H54 (cell line): ENCODE results near the gene GSG1L.

Experiments used
- DNase-seq: peaks from one replicate; pipeline ENCODE4 v3.0.0; 2011; ENCODE audit warnings: low spot score, mixed read lengths; ENCODE audit not compliant: insufficient read length
- FAIRE-seq: peaks from 3 replicates; lab custom pipeline; 2011; peaks lifted over from hg19 to GRCh38; lab: Jason Lieb, UNC
- POLR2A ChIP-seq: IDR thresholded peaks from 2 replicates; pipeline ENCODE4 v1.6.1; 2011; ENCODE audit warnings: low read depth, mild to moderate bottlenecking, low read length

Gene GSG1L

DNA sequence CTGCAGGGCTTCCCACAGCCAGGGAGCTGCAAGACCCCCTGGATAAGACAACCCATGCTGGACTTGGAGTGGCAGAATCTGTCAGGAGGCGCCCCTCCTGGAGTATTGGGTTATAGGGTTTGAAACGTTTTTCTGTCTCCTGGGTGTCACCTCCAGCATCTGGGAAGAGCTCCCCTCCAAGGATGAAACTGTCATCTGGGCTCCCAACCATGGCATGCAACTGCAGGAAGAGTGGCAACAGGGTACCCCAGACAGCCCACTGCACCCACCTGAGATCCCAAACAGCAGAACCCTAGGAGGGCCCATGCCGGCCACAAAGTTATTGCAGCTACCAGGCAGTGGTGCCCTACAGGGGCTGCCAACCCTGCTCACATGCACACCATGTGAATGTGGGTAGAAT is 636 bp upstream of the GSG1L start:
- FAIRE-seq (no peak), DNase-seq (no peak)
- TF ChIP-seq POLR2A = no peak

DNA sequence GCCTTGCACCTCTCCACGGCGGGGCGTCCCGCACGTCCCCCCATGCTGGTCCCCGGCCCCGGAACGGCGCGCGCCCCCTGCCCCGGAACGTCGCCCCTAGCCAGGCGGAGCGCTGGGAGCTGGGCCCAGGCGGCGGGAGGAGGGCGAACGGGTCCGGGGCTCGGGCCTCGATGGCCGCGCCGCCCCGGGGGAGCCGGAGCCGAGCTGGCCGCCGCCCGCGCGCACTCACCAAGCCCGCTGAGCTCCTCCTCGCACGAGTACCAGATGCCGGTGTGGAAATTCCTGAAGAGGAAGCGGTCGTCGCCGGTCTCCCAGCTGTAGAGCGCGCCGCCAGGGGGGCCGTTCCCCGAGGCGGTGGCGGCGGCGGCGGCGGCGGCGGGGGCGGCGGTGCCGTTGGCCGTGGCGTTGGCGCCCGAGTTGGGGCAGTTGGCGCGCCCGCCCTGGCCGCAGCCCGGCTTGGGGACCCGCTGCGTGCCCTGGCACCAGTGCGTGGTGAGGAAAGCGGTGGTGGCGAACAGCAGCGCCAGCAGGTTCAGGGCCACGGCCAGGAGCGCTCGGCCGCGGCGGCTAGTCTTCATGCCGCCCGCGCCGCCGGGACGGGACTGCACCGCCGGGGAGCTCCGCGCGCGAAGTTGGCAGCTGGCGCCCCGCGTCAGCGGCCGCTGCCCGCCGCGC is 530 bp downstream of the GSG1L start:
- FAIRE-seq = no peak
- no peak for DNase-seq
- TF ChIP-seq POLR2A = no peak

DNA sequence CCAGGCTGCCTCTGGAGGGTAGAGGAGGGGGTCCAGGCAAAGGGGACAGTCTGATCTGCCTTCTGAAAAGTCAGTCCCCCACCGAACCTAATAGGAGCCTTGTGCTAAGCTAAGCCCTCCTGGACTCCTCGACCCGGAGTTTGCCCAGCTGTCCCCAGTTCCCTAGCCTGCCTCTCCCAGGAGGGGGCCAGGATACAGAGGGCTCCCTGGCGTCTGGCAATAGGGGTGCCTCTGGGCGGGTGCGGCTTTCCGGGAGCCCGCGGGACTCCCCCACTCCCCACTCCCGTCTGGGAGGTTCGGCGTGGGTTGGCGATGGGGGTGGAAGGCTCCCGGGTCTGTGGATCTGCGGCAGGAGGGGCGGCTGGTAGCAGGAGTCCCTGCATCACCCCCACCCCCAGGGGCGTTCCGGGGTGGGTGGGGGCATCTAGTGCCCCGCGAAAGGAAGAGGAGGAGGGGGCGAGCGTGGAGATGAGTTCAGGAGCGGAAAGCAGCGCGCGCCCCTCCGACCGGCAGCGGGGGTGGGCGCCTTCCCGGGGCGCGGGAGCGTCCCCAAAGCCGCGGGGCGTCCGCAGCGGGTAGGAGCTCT is 1.2 kb downstream of the GSG1L start:
- FAIRE-seq = no peak
- no peak for DNase-seq
- TF ChIP-seq POLR2A = no peak

DNA sequence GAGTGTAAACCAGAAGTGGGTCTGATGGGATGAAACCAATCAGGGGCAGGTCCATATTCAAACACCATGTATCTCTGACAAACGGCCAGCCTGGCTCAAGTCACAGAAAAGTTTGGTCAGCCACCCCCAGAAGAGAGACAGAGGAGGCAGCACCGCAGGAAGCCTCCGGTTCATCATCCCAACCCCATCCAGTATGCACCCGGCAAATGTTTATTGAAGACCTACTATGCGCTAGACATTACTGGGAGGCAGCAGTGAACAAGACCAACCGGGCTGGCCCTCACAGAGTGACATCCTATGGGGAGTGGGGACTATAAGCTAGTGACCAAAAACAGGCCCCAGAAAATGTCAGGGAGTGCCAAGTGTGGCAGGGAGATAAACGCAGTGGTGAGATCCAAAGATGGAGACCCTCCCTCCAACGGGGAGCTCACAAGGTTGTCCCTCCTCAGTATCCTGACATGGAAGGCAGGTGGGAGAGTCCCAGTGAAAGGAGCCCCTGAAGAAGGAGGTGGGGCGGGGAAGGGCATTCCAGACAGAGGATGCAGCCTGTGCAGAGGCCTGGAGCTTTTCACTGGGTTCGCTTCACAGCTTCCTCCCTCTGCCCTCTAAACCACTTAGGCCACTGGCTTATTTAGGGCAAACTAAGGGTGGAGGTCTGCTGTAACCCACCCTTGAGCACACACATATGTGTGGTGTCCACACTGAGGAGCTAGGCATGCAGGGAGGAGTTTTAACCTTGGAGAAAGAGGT is 2.0 kb downstream of the GSG1L start:
- no peak for TF ChIP-seq POLR2A
- no peak for DNase-seq
- FAIRE-seq = no peak

DNA sequence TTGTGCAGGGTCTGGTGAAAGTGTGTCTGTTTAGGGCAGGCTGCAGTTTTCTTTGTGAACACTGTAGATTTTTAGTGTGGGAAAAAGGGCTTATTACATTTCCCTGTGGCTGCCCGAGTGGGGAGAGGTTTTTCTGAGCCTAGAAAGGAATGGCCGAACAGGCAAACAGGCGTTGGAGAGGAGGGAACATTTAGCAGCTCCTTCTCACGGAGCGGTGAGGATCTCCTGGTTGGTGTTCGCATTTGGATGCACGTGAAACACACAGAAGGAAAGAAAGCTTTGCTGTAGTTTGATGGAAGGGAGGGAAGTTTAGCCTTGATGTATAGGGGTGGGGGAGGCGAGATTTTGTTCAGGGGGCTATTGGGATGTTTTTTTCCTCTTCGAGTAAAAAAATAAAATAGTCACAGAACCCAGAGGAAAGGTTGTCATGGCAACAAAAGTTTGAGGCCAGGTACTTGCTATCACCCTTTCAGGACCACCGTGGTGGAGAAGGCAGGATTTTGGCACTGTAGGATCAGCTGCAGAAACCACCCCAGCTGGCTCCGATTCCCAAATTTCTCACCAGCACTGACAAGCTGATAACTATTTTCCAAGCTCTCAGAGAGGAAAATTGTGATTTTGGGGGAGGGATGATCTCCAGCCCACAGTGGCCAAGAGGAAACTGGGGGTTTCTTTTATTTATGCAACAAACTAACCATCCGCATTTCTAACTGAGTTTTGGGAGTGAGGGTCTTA is 3.5 kb downstream of the GSG1L start:
- no peak for FAIRE-seq
- DNase-seq = no peak
- no peak for TF ChIP-seq POLR2A

DNA sequence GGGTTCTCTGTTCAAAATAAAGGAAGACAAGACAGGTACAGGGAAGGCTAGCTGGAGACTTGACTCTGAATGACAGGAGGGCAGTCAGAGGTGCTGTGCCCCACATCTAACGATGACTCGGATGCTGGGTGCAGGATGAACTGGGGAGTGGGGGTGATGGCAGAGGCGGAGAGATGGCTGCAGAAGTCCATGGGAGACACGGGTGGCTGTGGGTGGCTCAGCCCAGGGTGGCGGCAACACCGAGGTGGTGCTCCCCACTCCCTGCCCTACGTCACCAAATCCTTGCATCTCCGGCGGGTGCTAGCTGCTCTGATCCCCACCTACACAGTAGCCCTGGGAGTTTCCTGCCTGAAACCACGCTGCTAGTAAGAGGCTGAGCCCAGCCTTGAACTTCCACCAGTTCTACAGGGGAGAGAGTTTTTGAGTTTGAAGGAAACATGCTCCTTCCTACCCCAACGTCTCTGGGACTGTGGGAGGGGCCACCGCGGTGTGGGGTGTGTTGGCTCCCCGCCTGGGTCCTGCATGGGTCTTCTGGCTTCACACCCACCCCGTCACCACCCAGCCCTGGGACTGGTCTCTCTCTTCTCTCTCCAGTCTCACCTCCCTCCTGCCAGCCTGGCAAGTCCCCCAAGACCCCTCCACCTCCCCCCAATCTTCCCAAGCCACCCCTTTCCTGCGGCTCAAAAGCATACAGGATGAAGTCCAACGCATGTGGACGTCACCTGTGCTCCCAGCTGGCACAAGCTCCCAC is 4.5 kb downstream of the GSG1L start:
- FAIRE-seq = no peak
- no peak for TF ChIP-seq POLR2A
- DNase-seq = no peak

DNA sequence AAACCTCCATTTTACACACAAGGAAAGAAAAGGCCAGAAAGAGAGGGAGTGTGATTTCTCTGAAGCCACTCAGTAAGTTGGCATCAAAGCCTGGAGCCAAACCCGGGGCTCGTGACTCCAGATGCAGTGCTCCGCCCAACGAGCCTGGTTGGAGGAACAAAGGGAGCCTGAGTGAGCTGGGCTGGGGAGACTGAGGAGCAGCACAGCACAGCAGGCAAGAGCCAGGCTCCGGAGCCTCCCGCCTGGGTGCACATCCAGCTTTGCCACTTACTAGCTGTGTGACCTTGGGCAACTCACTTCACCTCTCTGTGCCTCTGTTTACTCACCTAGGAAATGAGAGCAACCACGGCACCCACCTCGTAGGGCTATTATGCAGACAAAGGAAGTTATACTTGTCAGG is 5.6 kb downstream of the GSG1L start:
- no peak for FAIRE-seq
- no peak for DNase-seq
- TF ChIP-seq POLR2A = no peak

DNA sequence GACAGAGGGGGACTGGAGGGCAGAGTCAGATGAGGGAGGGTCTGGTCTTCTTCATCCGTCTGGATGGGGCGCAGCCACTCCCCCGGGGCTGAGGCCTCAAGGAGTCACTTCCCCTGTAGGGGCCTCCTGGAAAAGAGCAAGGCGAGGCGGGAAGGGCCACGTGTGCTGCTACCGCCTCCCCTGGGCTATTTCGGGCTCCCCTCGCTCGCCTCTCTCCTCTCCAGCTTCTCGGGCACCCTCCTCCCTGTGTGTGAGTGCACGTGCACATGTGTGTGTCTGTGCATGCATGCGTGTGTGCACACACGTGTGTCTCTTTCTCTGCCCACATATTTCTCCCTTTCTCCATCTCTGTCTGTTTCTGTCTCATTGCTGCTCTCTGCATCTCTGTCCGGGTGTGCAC is 10.1 kb downstream of the GSG1L start:
- no peak for TF ChIP-seq POLR2A
- FAIRE-seq = no peak
- no peak for DNase-seq

DNA sequence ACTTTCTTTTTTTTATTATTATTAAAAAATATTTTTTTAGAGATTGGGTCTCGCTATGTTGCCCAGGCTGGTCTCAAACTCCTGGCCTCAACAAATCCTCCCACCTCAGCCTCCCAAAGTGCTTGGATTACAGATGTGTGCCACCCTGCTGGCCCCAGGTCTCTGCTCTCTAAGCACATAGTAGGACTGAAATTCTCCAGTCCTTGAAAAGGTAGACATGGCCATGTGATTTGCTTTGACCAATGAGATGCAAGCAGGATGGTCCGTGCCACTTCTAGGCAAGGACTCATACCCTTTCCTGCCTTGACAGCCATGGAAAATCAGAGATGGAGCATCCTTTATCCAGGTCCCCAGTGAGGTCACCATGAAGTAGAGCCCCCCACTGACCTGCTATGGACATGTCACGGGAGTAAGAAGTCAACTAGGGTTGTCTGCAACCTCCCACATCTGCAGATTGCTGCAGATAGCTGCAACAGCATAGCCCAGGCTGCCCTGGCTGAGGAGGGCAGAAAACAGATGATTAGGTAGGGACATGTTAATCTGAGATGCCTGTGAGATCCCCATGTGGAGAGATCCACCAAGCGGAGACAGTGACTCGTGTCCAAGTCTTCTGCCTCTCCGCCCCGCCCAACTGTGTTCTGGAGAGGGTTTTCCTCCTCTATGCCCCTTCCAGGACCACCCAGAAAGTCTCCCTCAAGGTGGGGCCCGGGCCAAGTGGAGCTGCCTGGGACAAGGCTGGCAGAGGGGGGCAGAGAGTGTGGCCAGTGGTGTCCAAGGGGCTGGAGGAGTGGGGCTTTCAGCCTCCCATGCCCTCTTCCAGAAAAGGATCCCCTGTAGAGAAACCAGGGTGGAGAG is 11.0 kb downstream of the GSG1L start:
- FAIRE-seq = no peak
- DNase-seq = no peak
- no peak for TF ChIP-seq POLR2A

DNA sequence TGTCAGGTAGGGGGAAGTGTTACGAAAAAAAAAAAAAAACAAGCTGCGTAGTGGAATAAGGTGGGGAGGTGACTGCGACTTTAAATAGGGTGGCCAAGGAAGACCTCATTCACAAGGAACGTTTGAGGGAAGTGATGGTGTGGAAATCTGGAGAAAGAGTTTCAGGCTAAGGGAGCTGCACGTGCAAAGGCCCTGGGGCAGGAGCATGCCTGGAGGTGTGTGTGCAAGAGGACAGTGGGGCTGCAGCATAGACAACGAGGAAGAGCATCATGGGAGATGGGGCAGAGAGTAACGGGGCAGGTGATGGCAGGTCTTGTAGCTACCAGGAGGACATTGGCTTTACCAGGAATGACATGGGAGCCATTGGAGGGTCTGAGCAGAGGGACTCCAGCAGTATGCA is 12.0 kb downstream of the GSG1L start:
- no peak for TF ChIP-seq POLR2A
- FAIRE-seq = no peak
- DNase-seq = no peak

DNA sequence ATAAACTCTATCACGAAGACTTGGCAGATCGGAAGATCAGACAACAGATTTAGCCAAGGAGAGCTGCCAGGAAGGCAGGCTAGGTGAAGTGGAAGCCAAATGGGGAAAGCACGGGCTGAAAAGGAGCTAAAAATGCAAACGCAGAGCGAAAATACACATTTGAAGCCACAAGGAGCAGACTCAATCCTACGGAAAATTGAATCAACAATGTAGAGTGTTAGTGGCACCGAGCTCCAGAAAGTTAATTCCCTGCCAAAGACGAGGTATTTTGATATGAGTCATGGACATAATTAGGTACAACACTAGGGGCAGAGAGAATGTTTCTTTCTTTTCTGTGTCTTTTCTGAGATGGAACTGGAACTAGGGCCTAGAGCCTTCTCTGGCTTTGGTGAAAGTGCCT is 20.7 kb downstream of the GSG1L start:
- FAIRE-seq = no peak
- TF ChIP-seq POLR2A = no peak
- no peak for DNase-seq

DNA sequence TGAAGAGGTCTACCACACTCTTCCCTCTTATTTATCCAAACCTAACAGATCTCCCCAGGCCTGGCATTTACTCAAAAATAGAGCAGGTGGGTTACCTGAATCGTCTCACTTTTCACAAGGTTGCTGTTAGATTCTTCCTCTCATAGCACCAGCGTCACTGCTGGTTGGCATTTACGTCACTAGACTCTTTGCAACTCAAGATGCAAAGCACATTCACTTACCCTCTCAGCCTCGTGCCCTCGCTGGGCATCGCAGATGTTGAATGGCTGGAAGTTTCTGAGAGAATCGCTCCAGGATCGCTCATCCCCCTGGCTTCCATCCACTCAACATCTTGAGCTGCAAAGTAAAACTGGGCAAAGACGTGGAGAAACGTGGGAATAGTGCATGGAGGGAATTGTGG is 21.9 kb downstream of the GSG1L start:
- no peak for TF ChIP-seq POLR2A
- DNase-seq (no peak), FAIRE-seq (no peak)
